Measurements from ENCODE around the gene TTC27. TPM values are rescaled to one million over a fixed set of nuclear protein-coding genes. Genes with fewer than 3 reads are reported as not detected.
"Not testable (repeated sequence)": the region's sequence is repeated elsewhere in the genome, so short reads cannot be mapped to it uniquely, and the experiment has no call there.

Gene TTC27
- total RNA-seq, 1 donor from 2014 or later = 29.0 TPM

GRCh38 chr2:32858713-32859112, 230.9 kb downstream of the TTC27 start:
- no peak for DNase-seq

DNA sequence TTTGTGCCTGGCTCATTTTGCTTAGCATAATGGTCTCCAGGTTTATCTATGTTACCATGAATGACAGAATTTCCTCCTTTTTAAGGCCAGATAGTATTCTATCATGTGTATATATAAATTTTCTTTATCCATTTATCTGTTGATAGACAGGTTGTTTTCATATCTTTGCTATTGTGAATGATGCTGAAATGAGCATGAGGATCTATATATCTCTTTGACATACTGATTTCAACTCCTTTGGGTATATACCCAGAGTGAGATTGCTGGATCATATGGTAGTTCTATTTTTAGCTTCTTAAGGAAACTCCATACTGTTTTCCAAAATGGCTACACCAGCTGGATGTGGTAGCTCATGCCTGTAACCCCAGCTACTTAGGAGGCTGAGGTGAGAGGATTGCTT, 232.5 kb downstream of the TTC27 start:
- DNase-seq = no peak

- no peak for DNase-seq
Measured at GRCh38 chr2:32862269-32863055, 234.6 kb downstream of the TTC27 start.

- no peak for DNase-seq
Measured at GRCh38 chr2:32863326-32863725, 235.5 kb downstream of the TTC27 start.

GRCh38 chr2:32863803-32864202, 236.0 kb downstream of the TTC27 start:
- no peak for DNase-seq

DNA sequence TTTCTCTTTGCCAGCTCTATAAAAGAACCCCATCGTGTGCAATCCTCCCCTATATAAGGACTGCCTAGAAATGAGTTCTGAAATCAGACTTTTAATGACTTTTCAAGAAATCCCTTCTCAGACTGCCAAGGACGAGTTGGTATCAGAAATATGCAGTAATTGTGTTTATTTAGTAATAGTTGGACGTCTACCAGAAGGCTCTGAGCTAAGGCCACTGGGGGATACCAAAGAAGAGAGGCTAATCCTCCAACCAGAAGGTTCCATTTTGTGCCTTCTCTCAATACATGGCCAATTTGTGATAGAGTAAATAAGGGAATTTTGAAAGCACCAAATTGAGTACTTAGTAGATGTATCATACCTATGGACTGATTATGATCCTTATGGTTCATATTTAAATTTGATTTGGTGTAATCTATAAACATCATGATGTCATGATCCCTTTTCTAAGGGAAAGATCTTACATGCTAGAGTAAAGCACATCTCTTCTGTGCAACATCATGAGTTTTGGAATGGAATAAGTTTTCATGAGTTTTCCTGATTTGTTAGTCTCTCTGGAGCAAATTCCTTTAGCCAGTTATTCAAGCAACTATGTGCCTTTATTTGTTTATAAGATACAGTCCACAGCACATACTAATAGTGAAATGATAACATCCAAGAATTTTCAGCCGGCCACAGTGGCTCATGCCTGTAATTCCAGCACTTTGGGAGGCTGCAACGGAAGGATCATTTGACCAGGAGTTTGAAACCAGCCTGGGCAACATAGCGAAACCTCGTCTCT, 236.7 kb downstream of the TTC27 start:
- DNase-seq = no peak

DNA sequence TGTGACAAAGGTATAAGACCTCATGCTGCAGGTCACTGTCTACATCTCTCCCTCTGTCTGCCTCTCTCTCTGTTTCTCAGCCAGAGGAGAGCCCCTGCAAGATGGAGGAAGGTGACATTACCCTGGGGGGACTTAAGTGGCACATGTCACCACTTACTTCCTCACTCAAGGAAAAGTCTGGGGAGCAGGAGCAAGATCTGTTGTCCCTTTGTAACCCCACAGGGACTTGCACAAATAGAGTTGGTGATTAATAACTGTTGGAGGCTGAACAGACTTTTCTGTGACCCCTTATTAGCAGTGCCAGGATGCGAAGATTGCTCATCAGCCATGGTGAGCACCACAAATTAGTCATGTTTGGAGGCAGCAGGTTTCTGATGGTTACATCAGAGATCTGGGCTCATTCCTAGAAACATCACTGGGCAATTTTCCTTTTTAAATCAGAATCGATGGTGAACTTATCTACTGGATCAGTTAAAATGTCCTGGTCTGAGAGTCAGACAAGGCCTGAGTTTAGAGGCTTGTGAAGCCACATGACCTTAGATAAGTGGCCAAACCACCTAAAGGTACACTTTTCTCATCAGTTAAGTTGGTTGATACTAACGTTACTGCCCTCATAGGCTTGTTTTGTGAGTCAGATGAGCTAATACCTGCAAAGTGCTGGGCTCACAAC, 237.7 kb downstream of the TTC27 start:
- DNase-seq = no peak

- DNase-seq = not testable (repeated sequence)
Measured at GRCh38 chr2:32866462-32866861, 238.6 kb downstream of the TTC27 start.

Small RNA genes within 50 kb of the gene (small RNA-seq; reads per million reads assigned to genes)
- not detected for gene MIR4765

All from occipital lobe (tissue), 3 donors.